BLaER1 (cell line): Measurements from ENCODE around the gene C1orf52.
A peak's percentile ranks its signal among the peaks of the same experiment; 100 is the strongest.

ENCODE experiments used
- H3K27ac ChIP-seq: shearing (Covaris generic); formaldehyde crosslinking; 2 replicates; pipeline ENCODE4 v1.8.1; 2022
- H3K27me3 ChIP-seq: shearing (Covaris generic); formaldehyde crosslinking; 2 replicates; pipeline ENCODE4 v1.8.1; 2022
- H3K36me3 ChIP-seq: shearing (Covaris generic); formaldehyde crosslinking; 2 replicates; pipeline ENCODE4 v1.8.1; 2022
- H3K4me1 ChIP-seq: shearing (Covaris generic); formaldehyde crosslinking; 2 replicates; pipeline ENCODE4 v1.8.1; 2022
- H3K4me2 ChIP-seq: shearing (Covaris generic); formaldehyde crosslinking; 2 replicates; pipeline ENCODE4 v1.8.1; 2022
- H3K4me3 ChIP-seq: shearing (Covaris generic); formaldehyde crosslinking; 2 replicates; pipeline ENCODE4 v1.8.1; 2022
- H3K9ac ChIP-seq: shearing (Covaris generic); formaldehyde crosslinking; 2 replicates; pipeline ENCODE4 v1.8.1; 2022
- H3K9me3 ChIP-seq: shearing (Covaris generic); formaldehyde crosslinking; 2 replicates; pipeline ENCODE4 v1.8.1; 2022
- H4K20me1 ChIP-seq: shearing (Covaris generic); formaldehyde crosslinking; 2 replicates; pipeline ENCODE4 v1.8.1; 2022
- Cebpa-rat ChIP-seq: shearing (Covaris generic); IDR thresholded peaks from 2 replicates; pipeline ENCODE4 v1.8.1; 2022

The C1orf52 gene

DNA sequence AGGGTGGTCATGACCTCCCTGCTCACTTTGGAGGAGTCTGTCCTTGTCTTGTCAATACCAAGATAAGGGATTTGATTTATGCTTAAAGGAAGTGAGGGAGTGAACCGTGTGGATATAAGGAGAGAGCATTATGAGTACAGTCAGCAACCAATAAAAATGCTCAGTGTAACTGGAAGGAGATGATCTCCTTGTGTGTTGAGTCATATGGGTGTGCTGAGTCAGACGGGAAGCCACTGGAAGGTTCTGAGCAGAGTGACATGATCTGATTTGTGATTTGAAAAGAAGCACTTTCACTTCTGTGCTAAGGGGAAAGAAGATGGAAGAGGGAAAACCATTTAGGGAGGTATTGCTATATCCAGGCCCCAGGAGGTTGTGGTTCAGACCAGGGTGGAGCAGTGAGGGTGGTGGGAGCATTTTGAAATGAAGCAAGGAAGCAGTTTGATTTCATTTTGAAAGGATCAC is 19.4 kb upstream of the C1orf52 start:
- no peak overlapping the region for H3K4me3 ChIP-seq
- TF ChIP-seq Cebpa-rat: no peak
- H3K4me1 ChIP-seq: peaks cover 32% of the 10 kb centered on the region
- no peaks in the 10 kb centered on the region for H3K36me3 ChIP-seq
- H3K27me3 ChIP-seq: no peaks in the 10 kb centered on the region
- no peak overlapping the region for H3K27ac ChIP-seq
- H3K9ac ChIP-seq: no peak overlapping the region
- peaks cover 20% of the 10 kb centered on the region for H4K20me1 ChIP-seq
- 0 out of 2 replicates have a peak, but pooled peaks cover 2% of the 10 kb centered on the region for H3K9me3 ChIP-seq
- no peak overlapping the region for H3K4me2 ChIP-seq

DNA sequence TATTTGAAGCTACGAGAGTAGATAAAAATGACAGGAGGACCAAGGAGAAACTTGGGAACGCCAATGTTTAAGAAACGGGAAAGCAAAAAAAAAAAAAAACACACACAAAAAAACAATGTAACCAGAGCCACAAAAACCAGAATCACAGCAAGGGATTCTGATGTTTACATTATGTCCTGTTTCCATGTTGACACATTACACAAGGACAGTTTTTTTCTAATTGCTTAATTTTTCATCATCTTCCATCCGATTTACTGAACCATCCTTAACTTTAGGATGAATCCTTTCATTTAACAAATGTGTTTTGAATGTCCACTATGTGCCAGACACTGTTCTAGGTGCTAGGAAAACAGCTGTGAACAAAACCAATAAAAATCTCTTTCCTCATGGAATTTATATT is 18.3 kb upstream of the C1orf52 start:
- Histone ChIP-seq H3K9ac (no peak overlapping the region), H3K27me3 (no peaks in the 10 kb centered on the region), H3K36me3 (peaks cover 5% of the 10 kb centered on the region), H3K4me3 (no peak overlapping the region), H3K9me3 (no peaks in the 10 kb centered on the region), H3K27ac (no peak overlapping the region), H3K4me2 (no peak overlapping the region), H3K4me1 (peaks cover 31% of the 10 kb centered on the region), H4K20me1 (peaks cover 30% of the 10 kb centered on the region)
- no peak for TF ChIP-seq Cebpa-rat

DNA sequence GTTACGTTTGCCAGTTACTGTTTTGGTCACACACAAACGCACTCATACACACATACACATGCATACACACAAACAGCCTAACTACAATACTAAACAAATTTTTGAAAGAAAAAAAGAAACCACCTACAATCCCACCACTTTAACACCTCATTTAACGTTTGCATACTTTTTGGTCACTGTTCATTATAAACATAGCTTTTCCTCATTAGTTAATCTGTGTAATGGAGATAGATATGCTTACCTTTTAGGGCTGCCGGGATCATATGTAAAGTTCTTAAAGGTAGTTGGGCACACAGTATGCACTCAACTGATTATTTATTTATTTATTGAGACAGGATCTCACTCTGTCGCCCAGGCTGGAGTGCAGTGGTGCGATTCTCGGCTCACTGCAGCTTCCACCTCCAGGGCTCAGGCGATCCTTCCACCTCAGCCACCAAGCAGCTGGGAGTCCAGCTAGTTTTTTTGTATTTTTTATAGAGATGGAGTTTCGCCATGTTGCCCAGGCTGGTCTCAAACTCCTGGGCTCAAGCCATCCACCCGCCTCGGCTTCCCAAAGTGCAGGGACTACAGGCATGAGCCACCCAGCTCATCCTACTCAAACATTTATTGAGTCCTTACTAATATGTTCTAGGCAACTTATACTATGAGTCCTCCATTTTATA is 17.6 kb upstream of the C1orf52 start:
- Histone ChIP-seq H3K4me2 (peak overlapping the region; percentile 80), H3K27ac (peak overlapping the region; percentile 60)

DNA sequence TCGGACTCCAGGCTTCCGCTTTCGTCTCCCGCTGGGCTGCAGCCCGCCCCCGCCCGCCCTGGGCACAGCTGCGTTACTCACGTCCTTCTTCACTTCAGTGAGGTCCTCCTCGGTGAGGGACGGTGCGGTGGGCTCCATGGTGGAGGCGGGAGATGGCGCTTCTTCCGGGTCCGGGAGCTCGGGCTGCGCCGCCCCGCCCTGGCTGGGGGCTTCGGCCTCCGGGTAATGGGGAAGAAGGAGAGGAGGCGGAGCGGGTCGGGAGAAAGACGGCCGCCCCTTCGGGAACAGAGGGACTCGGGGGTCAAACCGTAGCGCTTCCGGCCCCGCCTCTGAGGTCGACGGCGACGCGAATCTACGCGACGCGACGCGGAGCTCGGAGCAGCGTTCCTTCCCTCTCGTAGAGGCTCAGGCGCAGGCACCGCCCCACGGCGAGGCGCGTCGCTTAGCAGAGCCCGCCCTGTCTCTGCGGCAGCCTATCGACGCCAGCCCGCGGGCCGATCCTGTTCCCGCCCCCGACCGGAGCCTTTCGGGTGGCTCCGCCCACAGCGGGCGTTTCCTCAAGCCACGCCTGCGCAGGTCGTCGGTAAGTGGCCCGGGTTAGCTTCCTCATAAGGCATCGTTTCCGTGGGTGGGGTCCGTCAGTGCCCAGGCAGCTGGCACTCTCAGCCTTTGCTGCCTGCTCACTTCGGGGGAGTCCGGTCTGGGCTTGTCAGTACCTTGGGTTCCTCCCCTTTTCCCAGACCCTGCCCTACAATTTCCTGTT is 16.9 kb upstream of the C1orf52 start, which contains the start of gene BCL10:
TSS of gene BCL10 (minus strand) at position 418 of the 763 bp plus-strand sequence. CDS start at position 138, 280 bp downstream.
- Histone ChIP-seq H3K27me3 (no peaks in the 10 kb centered on the region), H3K9ac (peak within 1 kb of the TSS; percentile 90), H3K4me3 (peak within 1 kb of the TSS; percentile 87), H3K4me1 (peaks cover 31% of the 10 kb centered on the region), H3K36me3 (peaks cover 19% of the 10 kb centered on the region), H3K4me2 (peak within 1 kb of the TSS; percentile 95), H3K9me3 (no peaks in the 10 kb centered on the region), H4K20me1 (peaks cover 44% of the 10 kb centered on the region), H3K27ac (peak within 1 kb of the TSS; percentile 88)
- TF ChIP-seq Cebpa-rat: no peak

More for the DNA sequence above, 17.6 kb upstream of the C1orf52 start:
- H3K27me3 ChIP-seq: no peaks in the 10 kb centered on the region
- TF ChIP-seq Cebpa-rat: no peak
- peaks cover 31% of the 10 kb centered on the region for H3K4me1 ChIP-seq
- H3K36me3 ChIP-seq: peaks cover 12% of the 10 kb centered on the region
- peak overlapping the region; percentile 51 for H3K9ac ChIP-seq
- H3K4me3 ChIP-seq: peak overlapping the region; percentile 87
- H3K9me3 ChIP-seq: no peaks in the 10 kb centered on the region
- H4K20me1 ChIP-seq: peaks cover 37% of the 10 kb centered on the region

DNA sequence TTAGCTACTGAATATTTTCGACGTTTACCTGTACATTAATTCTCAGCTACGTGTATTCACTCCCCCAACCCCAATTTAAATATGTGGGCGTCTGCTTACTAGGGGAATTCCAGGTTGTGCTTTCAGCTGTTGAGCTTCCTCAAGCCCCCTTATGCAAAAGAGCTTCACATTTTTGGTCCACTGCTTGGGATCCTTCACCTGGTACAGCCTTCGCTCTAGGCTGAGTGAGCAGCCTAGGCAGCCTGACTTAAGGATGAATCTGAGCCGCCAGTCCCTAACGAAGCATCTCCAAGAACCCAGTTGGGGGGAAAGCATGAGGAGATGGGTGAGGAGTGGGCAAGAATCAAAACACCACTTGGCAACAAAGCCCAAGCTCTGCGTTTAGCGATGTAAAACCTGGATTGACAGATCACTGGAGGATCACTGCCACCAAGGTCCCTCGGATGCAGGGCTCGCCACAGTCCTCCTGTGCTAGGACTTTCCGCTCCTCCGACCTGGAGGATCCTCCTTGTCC is 16.3 kb upstream of the C1orf52 start:
- Histone ChIP-seq H3K9ac (peak overlapping the region; percentile 90), H4K20me1 (peaks cover 51% of the 10 kb centered on the region), H3K36me3 (peaks cover 25% of the 10 kb centered on the region), H3K9me3 (no peaks in the 10 kb centered on the region), H3K4me2 (peak overlapping the region; percentile 95), H3K4me1 (peaks cover 31% of the 10 kb centered on the region), H3K27me3 (no peaks in the 10 kb centered on the region), H3K4me3 (peak overlapping the region; percentile 87), H3K27ac (peak overlapping the region; percentile 88)
- no peak for TF ChIP-seq Cebpa-rat

DNA sequence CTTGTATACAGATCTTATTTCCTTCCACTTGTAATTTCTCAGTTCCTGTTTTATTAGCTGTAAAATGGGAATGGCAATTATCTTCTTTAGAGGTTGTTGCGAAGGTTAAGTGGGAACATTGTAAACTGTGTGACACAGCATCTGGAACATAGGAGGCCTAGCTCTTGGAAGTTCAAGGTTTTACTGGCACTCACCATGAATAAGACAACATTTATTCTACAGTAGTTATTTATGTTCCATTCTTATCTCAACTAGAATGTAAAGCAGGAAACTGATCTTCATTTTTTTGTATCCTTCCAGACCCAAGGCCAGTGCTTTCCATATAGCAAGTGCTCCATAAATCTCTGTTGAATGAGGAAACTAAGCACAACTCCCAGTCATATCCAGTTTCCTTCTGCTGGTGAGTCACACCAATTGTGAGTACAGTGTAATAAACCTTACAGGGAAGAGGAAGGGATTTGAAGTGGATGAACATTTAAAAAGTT is 15.5 kb upstream of the C1orf52 start:
- Histone ChIP-seq H3K27me3 (no peaks in the 10 kb centered on the region), H3K27ac (no peak overlapping the region), H3K4me3 (peak overlapping the region; percentile 87), H3K36me3 (peaks cover 33% of the 10 kb centered on the region), H3K9me3 (no peaks in the 10 kb centered on the region), H3K9ac (peak overlapping the region; percentile 90; the same call in 1 of the 2 replicates), H4K20me1 (peaks cover 58% of the 10 kb centered on the region), H3K4me1 (peaks cover 31% of the 10 kb centered on the region), H3K4me2 (peak overlapping the region; percentile 95)
- no peak for TF ChIP-seq Cebpa-rat

DNA sequence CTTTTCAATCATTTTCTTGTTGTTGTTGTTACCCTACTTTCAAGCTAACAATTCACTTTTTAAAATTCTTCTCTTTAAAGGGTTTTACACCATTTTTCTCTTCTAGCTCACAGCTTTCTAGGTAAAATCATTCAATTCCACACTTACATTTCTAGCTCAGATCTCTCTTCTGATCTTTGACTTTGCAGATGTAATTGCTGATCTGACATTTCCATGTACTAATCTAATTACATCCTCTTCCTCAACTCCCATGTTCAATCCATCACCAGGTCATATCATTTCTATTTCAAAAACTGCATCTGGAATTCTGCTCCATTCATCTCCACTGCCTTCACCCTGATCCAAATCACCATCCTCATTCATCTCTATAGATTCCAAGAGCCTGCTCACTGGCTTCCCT is 13.9 kb upstream of the C1orf52 start:
- no peaks in the 10 kb centered on the region for H3K27me3 ChIP-seq

DNA sequence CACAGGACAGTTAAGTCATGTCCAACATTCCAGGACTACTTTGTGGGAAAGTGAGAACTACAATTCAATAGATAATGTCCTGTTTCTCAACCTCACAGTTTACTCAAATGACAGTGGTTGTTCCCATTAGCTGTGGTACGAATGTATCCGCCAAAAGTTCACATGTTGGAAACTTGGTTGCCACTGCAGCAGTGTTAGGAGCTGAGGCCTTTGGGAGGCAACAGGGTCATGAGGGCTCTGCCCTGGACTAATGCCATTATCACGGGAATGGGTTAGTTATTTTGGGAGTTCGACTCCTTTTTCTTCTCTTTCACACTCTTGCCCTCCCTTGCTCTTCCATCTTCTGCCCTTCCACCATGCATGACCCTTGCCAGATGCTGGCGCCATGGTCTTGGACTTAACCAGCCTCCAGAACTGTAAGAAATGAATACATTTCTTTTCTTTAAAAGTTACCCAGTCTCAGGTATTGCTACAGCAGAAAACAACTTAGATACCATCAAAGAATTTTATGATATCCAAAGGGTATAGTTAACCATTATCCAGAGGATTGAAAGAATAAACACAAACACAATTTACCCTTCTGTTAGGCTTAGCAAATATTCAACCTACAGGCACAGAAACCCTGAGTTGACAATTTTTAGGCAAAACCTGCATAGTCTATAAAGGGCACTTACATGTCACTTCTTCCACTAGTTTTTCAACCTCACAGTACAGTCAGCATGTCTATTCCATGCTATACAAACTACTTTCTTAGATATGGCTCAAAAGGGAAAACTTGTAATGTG is 9.5 kb upstream of the C1orf52 start:
- peaks cover 71% of the 10 kb centered on the region for H4K20me1 ChIP-seq
- no peak overlapping the region for H3K4me2 ChIP-seq
- peaks cover 5% of the 10 kb centered on the region for H3K4me1 ChIP-seq
- no peak overlapping the region for H3K4me3 ChIP-seq
- no peak overlapping the region for H3K9ac ChIP-seq
- no peaks in the 10 kb centered on the region for H3K9me3 ChIP-seq
- no peak for TF ChIP-seq Cebpa-rat
- H3K27ac ChIP-seq: no peak overlapping the region
- no peaks in the 10 kb centered on the region for H3K27me3 ChIP-seq
- H3K36me3 ChIP-seq: peaks cover 77% of the 10 kb centered on the region

More for the DNA sequence above, 13.9 kb upstream of the C1orf52 start:
- TF ChIP-seq Cebpa-rat: no peak
- no peak overlapping the region for H3K4me3 ChIP-seq
- no peak overlapping the region for H3K27ac ChIP-seq
- H3K4me1 ChIP-seq: peaks cover 31% of the 10 kb centered on the region
- H3K4me2 ChIP-seq: no peak overlapping the region
- H3K9me3 ChIP-seq: no peaks in the 10 kb centered on the region
- H4K20me1 ChIP-seq: peaks cover 74% of the 10 kb centered on the region
- H3K36me3 ChIP-seq: peaks cover 49% of the 10 kb centered on the region
- H3K9ac ChIP-seq: no peak overlapping the region

DNA sequence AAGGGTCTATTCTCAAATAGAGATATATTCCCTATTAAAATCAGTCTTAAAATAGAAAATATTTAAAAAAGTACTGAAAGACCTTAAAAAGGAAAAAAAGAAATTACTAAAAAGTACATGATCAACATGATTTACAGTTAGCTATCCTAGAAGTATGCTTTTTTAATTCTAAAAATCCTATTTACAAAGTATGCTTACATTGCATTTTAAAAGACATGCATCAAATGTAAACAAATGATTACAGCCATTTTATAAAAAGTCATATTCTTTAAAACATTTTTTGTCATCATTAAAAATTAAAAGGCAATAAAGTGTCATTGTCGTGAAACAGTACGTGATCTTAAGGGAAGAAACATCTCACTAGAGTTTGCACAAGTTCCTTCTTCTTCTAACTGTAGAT is 7.9 kb upstream of the C1orf52 start:
- no peak overlapping the region for H3K27ac ChIP-seq
- H3K27me3 ChIP-seq: no peaks in the 10 kb centered on the region
- no peaks in the 10 kb centered on the region; the same call in 1 of the 2 replicates for H3K9me3 ChIP-seq
- H3K4me1 ChIP-seq: no peaks in the 10 kb centered on the region
- H3K36me3 ChIP-seq: peaks cover 82% of the 10 kb centered on the region
- no peak overlapping the region for H3K4me3 ChIP-seq
- H4K20me1 ChIP-seq: peaks cover 54% of the 10 kb centered on the region
- H3K4me2 ChIP-seq: no peak overlapping the region
- H3K9ac ChIP-seq: no peak overlapping the region
- no peak for TF ChIP-seq Cebpa-rat
